ENCODE data around the gene COL21A1.
A peak's percentile ranks its signal among the peaks of the same experiment; 100 is the strongest.

DNA sequence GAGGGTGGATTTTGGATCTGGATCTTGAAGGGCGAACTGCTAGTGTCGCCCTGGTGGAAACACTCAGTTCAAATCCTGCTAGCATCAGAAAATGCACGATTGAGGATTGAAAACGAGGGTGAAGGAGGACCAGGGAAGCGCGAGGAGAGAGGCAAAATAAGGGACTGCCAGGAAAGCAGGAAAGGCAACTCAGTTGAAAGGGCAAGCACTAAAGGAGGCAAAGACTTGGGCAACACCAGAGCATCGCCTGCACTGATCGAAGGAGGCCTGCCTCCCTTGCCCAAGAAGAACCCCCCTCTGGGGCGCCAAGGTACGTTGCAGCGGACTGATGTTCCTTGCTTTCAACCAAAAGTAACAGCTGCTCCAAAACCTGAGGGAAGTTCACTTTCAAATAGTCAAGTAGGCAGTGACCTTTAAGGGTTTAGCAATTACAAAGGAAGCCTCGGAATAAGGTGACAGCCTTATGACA lies 308 bp upstream of the COL21A1 start:
- TF ChIP-seq CTCF (IDR thresholded peaks at IDR 0.05) (no peak), POLR2AphosphoS5 (IDR thresholded peaks at IDR 0.05; ENCODE audit: insufficient read depth in 1 of 2, low read depth in 1 of 2) (peak in 1 of 2 donors; percentile 35), POLR2A (IDR thresholded peaks at IDR 0.05) (no peak)

All from vagina (tissue), 2 donors.